Thyroid gland (tissue), 4 donors: ENCODE results near the gene KIF13A. TPM values are rescaled to one million over a fixed set of nuclear protein-coding genes. Genes with fewer than 3 reads are reported as not detected.

Experiments used
- DNase-seq, 2 donors: peaks; one replicate each; pipeline ENCODE4 v3.0.0-alpha.2; 2019
- H3K27ac ChIP-seq, 3 donors: fragments of 200-600 bp; sonication (generic); 1 replicate in 2 of 3; 2 replicates in 1 of 3; pipeline ENCODE4 v1.5.1; 2016 to 2019; ENCODE audit warnings: mild to moderate bottlenecking in 1 of 3, moderate library complexity in 1 of 3
- H3K27me3 ChIP-seq: fragments of 200-600 bp; sonication (generic); one replicate; pipeline ENCODE4 v1.5.1; 2019
- H3K36me3 ChIP-seq, 2 donors: fragments of 200-600 bp; sonication (generic); one replicate each; pipeline ENCODE4 v1.5.1; 2016 to 2019
- H3K4me1 ChIP-seq, 2 donors: fragments of 200-600 bp; sonication (generic); one replicate each; pipeline ENCODE4 v1.5.1; 2017 to 2019
- H3K4me3 ChIP-seq, 3 donors: fragments of 200-600 bp; sonication (generic); replicated peaks in 1 of 3; 1 replicate in 2 of 3; 2 replicates in 1 of 3; pipeline ENCODE4 v1.5.1; 2016; ENCODE audit warnings: mild to moderate bottlenecking in 1 of 3
- H3K9me3 ChIP-seq: fragments of 200-600 bp; sonication (generic); one replicate; pipeline ENCODE4 v1.5.1; 2017
- CTCF ChIP-seq, 6 experiments: fragments of 200-600 bp in 3 of 6; fragments of 450-650 bp in 3 of 6; sonication (generic) in 3 of 6; IDR thresholded peaks; one replicate each; pipeline ENCODE4 v1.5.1; 2016 to 2019; ENCODE audit warnings: antibody characterized with exemption in 6 of 6, mild to moderate bottlenecking in 2 of 6, inconsistent platforms in 1 of 6, moderate library complexity in 1 of 6
- POLR2A ChIP-seq, 2 donors: fragments of 450-650 bp; IDR thresholded peaks; one replicate each; pipeline ENCODE4 v1.6.1; 2017; ENCODE audit warnings: antibody characterized with exemption in 2 of 2, mild to moderate bottlenecking in 2 of 2, moderate library complexity in 1 of 2
- WGBS, 2 donors: methylation state at CpG; one replicate each; pipeline ENCODE4 v1.1.5; 2017; 5-methylcytosine and 5-hydroxymethylcytosine counted together
- intact Hi-C: fragments of 100-400 bp; cut with DNase I; formaldehyde crosslinking; loops from one replicate; pipeline ENCODE4 v1.15.1; 2023
- total RNA-seq, 4 donors: library from RNA; depleted of rRNA; stranded (reverse); fragments of >200 nt; gene quantifications; one replicate each; pipeline ENCODE4 v1.2.3, GENCODE V29; 2016

The KIF13A gene
- 10 to 100 TPM; 40.7 to 79.8 (median 66.4) TPM for total RNA-seq

GRCh38 chr6:17987447-17987696, at the start of gene KIF13A:
TSS of gene KIF13A (minus strand) at chr6:17987635. CDS start at chr6:17987463, 172 bp downstream.
- Histone ChIP-seq H3K36me3 (no peaks in the 10 kb centered on the region), H3K9me3 (no peaks in the 10 kb centered on the region), H3K4me1 (peaks cover 25 to 27% of the 10 kb centered on the region in 2 donors), H3K27ac (peak within 1 kb of the TSS; percentile 92 to 96 (median 92)), H3K4me3 (peak within 1 kb of the TSS; percentile 33 to 70 (median 54)), H3K27me3 (no peaks in the 10 kb centered on the region)
- WGBS, 2 donors = 4% methylated on average over 11 of the region's 54 CpGs; no CpG with 5 or more reads in 1 of the 2 donors
- intact Hi-C loops = no loop called here
- TF ChIP-seq CTCF (IDR thresholded peaks at IDR 0.05) (no peak), POLR2A (IDR thresholded peaks at IDR 0.05) (no peak)
- DNase-seq = no peak

GRCh38 chr6:18036781-18037180, 49.3 kb upstream of the KIF13A start:
- peaks cover 10 to 11% of the 10 kb centered on the region in 2 donors for H3K4me1 ChIP-seq
- no peak overlapping the region for H3K27ac ChIP-seq
- no peaks in the 10 kb centered on the region for H3K9me3 ChIP-seq
- TF ChIP-seq CTCF (IDR thresholded peaks at IDR 0.05) (no peak), POLR2A (IDR thresholded peaks at IDR 0.05) (no peak)
- 93 to 96% methylated on average over 4 of the region's 4 CpGs for WGBS, 2 donors
- DNase-seq = no peak
- H3K36me3 ChIP-seq = no peaks in the 10 kb centered on the region
- no peaks in the 10 kb centered on the region for H3K27me3 ChIP-seq
- no peak overlapping the region for H3K4me3 ChIP-seq
- intact Hi-C loops = no loop called here

DNA sequence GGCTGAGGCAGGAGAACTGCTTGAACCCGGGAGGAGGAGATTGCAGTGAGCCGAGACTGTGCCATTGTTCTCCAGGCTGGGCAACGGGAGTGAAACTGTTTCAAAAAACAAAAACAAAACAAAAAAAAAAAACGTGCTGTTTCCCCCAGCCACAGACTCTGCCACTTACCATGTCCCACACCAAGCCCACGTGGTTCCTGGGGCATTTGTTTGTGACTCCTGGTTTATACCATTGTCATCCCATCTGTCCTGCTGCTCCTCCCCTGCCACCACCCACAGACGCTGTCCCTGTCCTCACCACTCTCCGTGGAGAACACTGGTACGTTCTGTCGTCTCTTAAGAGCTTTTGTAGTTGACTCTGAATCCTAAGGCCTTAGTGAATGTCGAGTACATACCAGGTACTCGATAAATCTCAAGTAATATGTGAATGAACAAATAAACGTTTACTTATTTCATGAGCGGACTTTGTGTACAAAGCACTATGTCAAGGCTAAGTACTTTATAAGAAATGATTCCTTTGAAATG, 48.0 kb upstream of the KIF13A start:
- H3K9me3 ChIP-seq = no peaks in the 10 kb centered on the region
- intact Hi-C loops = no loop called here
- no peak overlapping the region for H3K4me3 ChIP-seq
- WGBS, 2 donors = 68 to 70% methylated on average over 13 of the region's 13 CpGs
- no peaks in the 10 kb centered on the region for H3K36me3 ChIP-seq
- H3K4me1 ChIP-seq = peaks cover 0 to 1% of the 10 kb centered on the region in 2 donors
- DNase-seq = no peak
- H3K27ac ChIP-seq = no peak overlapping the region
- TF ChIP-seq CTCF (IDR thresholded peaks at IDR 0.05) (no peak), POLR2A (IDR thresholded peaks at IDR 0.05) (no peak)
- no peaks in the 10 kb centered on the region for H3K27me3 ChIP-seq

DNA sequence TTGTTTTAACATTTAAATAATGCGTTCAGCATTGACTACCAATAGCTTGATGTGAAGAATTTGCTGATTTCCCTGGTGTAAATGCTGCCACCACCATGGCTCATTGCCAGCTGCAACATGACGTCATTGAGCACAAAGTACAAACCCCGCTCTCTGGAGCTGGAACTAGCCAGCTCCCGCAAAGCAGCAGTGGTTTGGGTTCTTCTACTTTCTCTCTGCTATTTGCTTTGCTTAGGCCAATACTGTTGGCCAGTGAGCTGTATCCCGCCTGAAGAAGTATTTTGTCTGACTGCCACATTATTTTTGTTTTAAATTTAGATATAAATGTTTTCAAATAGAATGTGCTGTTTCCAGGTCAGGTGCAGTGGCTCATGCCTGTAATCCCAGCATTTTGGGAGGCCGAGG, 47.4 kb upstream of the KIF13A start:
- WGBS, 2 donors = 75 to 78% methylated on average over 6 of the region's 6 CpGs
- Histone ChIP-seq H3K4me3 (no peak overlapping the region), H3K27ac (no peak overlapping the region), H3K27me3 (no peaks in the 10 kb centered on the region), H3K9me3 (no peaks in the 10 kb centered on the region), H3K4me1 (no peaks in the 10 kb centered on the region), H3K36me3 (no peaks in the 10 kb centered on the region)
- intact Hi-C loops = no loop called here
- DNase-seq = peak; percentile 18 to 39
- TF ChIP-seq CTCF (IDR thresholded peaks at IDR 0.05) (no peak), POLR2A (IDR thresholded peaks at IDR 0.05) (no peak)

DNA sequence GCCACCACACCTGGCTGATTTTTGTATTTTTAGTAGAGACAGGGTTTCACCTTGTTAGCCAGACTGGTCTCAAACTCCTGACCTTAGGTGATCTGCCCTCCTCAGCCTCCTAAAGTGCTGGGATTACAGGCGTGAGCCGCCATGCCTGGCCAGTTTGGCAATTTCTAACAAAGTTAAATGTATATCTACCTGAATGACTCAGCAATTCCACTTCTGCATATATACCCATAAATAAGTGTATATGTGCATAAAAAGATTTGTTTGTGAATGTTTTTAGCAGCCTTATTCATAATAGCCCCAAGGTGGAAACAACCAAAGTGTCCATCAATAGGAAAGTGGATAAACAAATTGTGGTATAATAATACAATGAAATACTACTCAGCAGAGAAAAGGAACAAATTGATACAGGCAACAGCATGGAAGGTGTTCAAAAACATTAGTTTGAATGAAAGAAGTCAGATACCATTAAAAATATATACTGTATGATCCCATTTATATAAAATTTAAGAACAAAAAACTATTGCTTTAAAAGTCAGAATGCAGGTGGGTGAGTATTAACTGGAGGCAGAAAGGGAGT, 44.3 kb upstream of the KIF13A start:
- Histone ChIP-seq H3K4me3 (no peak overlapping the region), H3K27me3 (no peaks in the 10 kb centered on the region), H3K4me1 (no peaks in the 10 kb centered on the region), H3K9me3 (no peaks in the 10 kb centered on the region), H3K27ac (no peak overlapping the region), H3K36me3 (no peaks in the 10 kb centered on the region)
- intact Hi-C loops = no loop called here
- 93 to 98% methylated on average over 2 of the region's 2 CpGs for WGBS, 2 donors
- no peak for DNase-seq
- TF ChIP-seq POLR2A (IDR thresholded peaks at IDR 0.05) (no peak), CTCF (IDR thresholded peaks at IDR 0.05) (no peak)
